K562 (cell line): ENCODE results near the gene NUFIP1.

ENCODE experiments used
- CBX2 ChIP-seq: fragments of 200-600 bp; sonication (generic); IDR thresholded peaks from one replicate; pipeline ENCODE4 v1.6.1; 2012; ENCODE audit warnings: mild to moderate bottlenecking, low read length, inconsistent platforms; ENCODE audit not compliant: insufficient read depth, poor library complexity, severe bottlenecking
- CCAR2 ChIP-seq: fragments of 200-400 bp; formaldehyde crosslinking; IDR thresholded peaks from 2 replicates; pipeline ENCODE4 v1.6.1; 2017; ENCODE audit warnings: mild to moderate bottlenecking, low read depth, low read length
- ELF1 ChIP-seq: fragments of 200-800 bp; sonication (Bioruptor generic); IDR thresholded peaks from 2 replicates; pipeline ENCODE4 v1.6.1; 2016; ENCODE audit warnings: missing genetic modification characterization, missing compliant biosample characterization
- HNRNPH1 ChIP-seq: fragments of 200-400 bp; formaldehyde crosslinking; optimal IDR thresholded peaks from 2 replicates; pipeline ENCODE3; 2017; ENCODE audit warnings: low read depth, mild to moderate bottlenecking, low read length, moderate library complexity
- IRF2 ChIP-seq: sonication (generic); formaldehyde crosslinking; IDR thresholded peaks from 2 replicates; pipeline ENCODE4 v1.8.1; 2022; ENCODE audit warnings: mild to moderate bottlenecking, missing genetic modification reagents
- NCOA1 ChIP-seq: fragments of 450-650 bp; IDR thresholded peaks from 2 replicates; pipeline ENCODE4 v1.6.1; 2016; ENCODE audit warnings: low read depth
- NFYB ChIP-seq: IDR thresholded peaks from 2 replicates; pipeline ENCODE4 v1.6.1; 2011; ENCODE audit warnings: mild to moderate bottlenecking, moderate library complexity; ENCODE audit not compliant: insufficient read length; ENCODE audit errors: extremely low read depth
- POLR3A ChIP-seq: IDR thresholded peaks from 2 replicates; pipeline ENCODE4 v1.6.1; 2011; ENCODE audit warnings: borderline replicate concordance, mild to moderate bottlenecking, moderate library complexity; ENCODE audit not compliant: insufficient read length, insufficient read depth; ENCODE audit errors: extremely low read depth
- SP1 ChIP-seq: sonication (generic); formaldehyde crosslinking; IDR thresholded peaks from 2 replicates; pipeline ENCODE4 v1.8.1; 2022; ENCODE audit warnings: mild to moderate bottlenecking, missing genetic modification reagents
- ZBTB7A ChIP-seq: IDR thresholded peaks from 2 replicates; pipeline ENCODE4 v1.6.1; 2011; ENCODE audit warnings: low read depth, mild to moderate bottlenecking, low read length, moderate library complexity, borderline replicate concordance; ENCODE audit not compliant: control insufficient read depth
- ZC3H11A ChIP-seq: IDR thresholded peaks from 2 replicates; pipeline ENCODE4 v1.6.1; 2012; ENCODE audit warnings: low read depth, low read length, improper control_type of control experiment
- TF ChIP-seq, protein P1 (sequence below), 3 experiments: IDR thresholded peaks in 2 of 3; conservative IDR thresholded peaks in 1 of 3; 2 replicates each; pipeline ENCODE4 v1.5.1; 2011 to 2012; ENCODE audit warnings: low read length in 3 of 3, mild to moderate bottlenecking in 3 of 3, control low read depth in 2 of 3, improper control_type of control experiment in 1 of 3, inconsistent platforms in 1 of 3, low read depth in 1 of 3, mixed read lengths in 1 of 3, moderate library complexity in 1 of 3; ENCODE audit not compliant: insufficient read depth in 2 of 3
- TF ChIP-seq, protein P2 (sequence below): sonication (generic); formaldehyde crosslinking; IDR thresholded peaks from 2 replicates; pipeline ENCODE4 v1.9.0; 2022; ENCODE audit warnings: mild to moderate bottlenecking, missing genetic modification reagents
- TF ChIP-seq, protein P3 (sequence below): sonication (generic); formaldehyde crosslinking; IDR thresholded peaks from 2 replicates; pipeline ENCODE4 v1.8.0; 2022; ENCODE audit warnings: missing genetic modification reagents, mild to moderate bottlenecking, borderline replicate concordance

DNA sequence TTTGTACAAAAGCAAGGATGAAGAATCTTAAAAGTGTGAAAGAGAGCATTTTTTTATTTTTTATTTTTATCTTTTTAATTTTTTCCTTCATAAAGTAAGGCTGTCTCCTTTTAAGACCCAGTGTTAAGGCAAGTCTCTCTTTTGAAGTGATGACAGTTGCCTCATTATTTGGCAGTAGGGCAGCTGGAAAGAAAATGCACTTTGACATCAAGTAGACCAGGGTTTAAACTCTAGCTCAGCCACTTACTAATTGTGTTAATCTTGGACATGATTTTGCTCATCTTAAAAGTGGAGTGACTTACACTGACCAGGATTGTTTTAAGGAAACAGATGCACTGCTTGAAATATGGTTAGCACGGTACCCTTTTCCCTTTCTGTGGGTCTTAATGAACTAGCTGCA, 18.6 kb upstream of the NUFIP1 start:
- no peak for TF ChIP-seq NCOA1
- TF ChIP-seq, protein P1, sequence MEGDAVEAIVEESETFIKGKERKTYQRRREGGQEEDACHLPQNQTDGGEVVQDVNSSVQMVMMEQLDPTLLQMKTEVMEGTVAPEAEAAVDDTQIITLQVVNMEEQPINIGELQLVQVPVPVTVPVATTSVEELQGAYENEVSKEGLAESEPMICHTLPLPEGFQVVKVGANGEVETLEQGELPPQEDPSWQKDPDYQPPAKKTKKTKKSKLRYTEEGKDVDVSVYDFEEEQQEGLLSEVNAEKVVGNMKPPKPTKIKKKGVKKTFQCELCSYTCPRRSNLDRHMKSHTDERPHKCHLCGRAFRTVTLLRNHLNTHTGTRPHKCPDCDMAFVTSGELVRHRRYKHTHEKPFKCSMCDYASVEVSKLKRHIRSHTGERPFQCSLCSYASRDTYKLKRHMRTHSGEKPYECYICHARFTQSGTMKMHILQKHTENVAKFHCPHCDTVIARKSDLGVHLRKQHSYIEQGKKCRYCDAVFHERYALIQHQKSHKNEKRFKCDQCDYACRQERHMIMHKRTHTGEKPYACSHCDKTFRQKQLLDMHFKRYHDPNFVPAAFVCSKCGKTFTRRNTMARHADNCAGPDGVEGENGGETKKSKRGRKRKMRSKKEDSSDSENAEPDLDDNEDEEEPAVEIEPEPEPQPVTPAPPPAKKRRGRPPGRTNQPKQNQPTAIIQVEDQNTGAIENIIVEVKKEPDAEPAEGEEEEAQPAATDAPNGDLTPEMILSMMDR (IDR thresholded peaks at IDR 0.05 in 2 of 3, conservative IDR thresholded peaks at IDR 0.05 in 1 of 3; ENCODE audit: insufficient read depth in 2 of 3, low read depth in 1 of 3, low read length in 3 of 3) = no peak
- no peak for TF ChIP-seq NFYB
- TF ChIP-seq HNRNPH1 = no peak
- no peak for TF ChIP-seq IRF2
- no peak for TF ChIP-seq ELF1 (tag)
- TF ChIP-seq POLR3A = no peak
- TF ChIP-seq CBX2 = no peak
- no peak for TF ChIP-seq CCAR2
- TF ChIP-seq ZBTB7A = no peak
- no peak for TF ChIP-seq SP1 (CRISPR knock-in tag)
- no peak for TF ChIP-seq ZC3H11A
- TF ChIP-seq, protein P2, sequence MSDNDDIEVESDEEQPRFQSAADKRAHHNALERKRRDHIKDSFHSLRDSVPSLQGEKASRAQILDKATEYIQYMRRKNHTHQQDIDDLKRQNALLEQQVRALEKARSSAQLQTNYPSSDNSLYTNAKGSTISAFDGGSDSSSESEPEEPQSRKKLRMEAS (CRISPR knock-in tag) = no peak
- TF ChIP-seq, protein P3, sequence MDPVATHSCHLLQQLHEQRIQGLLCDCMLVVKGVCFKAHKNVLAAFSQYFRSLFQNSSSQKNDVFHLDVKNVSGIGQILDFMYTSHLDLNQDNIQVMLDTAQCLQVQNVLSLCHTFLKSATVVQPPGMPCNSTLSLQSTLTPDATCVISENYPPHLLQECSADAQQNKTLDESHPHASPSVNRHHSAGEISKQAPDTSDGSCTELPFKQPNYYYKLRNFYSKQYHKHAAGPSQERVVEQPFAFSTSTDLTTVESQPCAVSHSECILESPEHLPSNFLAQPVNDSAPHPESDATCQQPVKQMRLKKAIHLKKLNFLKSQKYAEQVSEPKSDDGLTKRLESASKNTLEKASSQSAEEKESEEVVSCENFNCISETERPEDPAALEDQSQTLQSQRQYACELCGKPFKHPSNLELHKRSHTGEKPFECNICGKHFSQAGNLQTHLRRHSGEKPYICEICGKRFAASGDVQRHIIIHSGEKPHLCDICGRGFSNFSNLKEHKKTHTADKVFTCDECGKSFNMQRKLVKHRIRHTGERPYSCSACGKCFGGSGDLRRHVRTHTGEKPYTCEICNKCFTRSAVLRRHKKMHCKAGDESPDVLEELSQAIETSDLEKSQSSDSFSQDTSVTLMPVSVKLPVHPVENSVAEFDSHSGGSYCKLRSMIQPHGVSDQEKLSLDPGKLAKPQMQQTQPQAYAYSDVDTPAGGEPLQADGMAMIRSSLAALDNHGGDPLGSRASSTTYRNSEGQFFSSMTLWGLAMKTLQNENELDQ (CRISPR knock-in tag) = no peak
